ENCODE data around the gene GALNT9.

DNA sequence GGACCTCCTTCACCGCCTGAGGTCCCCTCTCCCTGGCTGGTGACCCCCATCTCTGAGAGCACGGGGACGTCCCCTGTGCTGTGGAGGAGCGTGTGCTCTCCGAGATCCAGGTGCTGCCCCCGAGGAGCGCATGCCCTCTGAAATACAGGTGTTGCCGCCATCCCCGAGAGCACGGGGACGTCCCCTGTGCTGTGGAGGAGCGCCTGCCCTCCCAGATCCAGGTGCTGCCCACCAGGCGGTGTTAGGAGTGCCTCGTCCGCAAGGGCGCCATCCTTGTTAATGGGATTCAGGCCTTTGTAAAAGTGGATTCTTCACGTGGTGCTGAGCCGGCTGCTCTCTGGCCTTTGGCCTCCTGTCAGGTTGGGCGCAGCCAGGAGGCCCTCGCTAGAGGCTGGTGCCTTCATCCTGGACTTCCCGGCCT, 175.0 kb downstream of the GALNT9 start:
- TF ChIP-seq, protein P1, sequence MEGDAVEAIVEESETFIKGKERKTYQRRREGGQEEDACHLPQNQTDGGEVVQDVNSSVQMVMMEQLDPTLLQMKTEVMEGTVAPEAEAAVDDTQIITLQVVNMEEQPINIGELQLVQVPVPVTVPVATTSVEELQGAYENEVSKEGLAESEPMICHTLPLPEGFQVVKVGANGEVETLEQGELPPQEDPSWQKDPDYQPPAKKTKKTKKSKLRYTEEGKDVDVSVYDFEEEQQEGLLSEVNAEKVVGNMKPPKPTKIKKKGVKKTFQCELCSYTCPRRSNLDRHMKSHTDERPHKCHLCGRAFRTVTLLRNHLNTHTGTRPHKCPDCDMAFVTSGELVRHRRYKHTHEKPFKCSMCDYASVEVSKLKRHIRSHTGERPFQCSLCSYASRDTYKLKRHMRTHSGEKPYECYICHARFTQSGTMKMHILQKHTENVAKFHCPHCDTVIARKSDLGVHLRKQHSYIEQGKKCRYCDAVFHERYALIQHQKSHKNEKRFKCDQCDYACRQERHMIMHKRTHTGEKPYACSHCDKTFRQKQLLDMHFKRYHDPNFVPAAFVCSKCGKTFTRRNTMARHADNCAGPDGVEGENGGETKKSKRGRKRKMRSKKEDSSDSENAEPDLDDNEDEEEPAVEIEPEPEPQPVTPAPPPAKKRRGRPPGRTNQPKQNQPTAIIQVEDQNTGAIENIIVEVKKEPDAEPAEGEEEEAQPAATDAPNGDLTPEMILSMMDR (IDR thresholded peaks at IDR 0.05) = no peak
- TF ChIP-seq POLR2A (IDR thresholded peaks at IDR 0.05) (no peak), POLR2AphosphoS5 (IDR thresholded peaks at IDR 0.05) (no peak), EP300 (IDR thresholded peaks at IDR 0.05) (no peak)
